Right ventricle myocardium superior (tissue), 1 donor: ENCODE results near the gene PYROXD2. TPM values are rescaled to one million over a fixed set of nuclear protein-coding genes. Genes with fewer than 3 reads are reported as not detected.

Source experiments
- ATAC-seq: fragments of 200-7000 bp; cut with Tn5 transposase; one replicate; pipeline ENCODE4 v1.9.1; 2020; ENCODE audit warnings: mild to moderate bottlenecking; ENCODE audit not compliant: poor library complexity
- DNase-seq: peaks from one replicate; pipeline ENCODE4 v3.0.0-alpha.2; 2020
- intact Hi-C: fragments of 100-400 bp; cut with DNase I; formaldehyde crosslinking; loops from one replicate; pipeline ENCODE4 v1.11.2; 2022
- total RNA-seq: library from RNA; stranded (reverse); fragmentation: NEBNext Ultra II Directional; extraction: Animal tissue kit (Norgen Biotek cat#: 25700); gene quantifications from one replicate; pipeline ENCODE4 v1.2.1, GENCODE V29; 2021
- donor health status: DM: no; HTN: yes; CAD: no; lungs with severe emphysema.

Gene PYROXD2
- total RNA-seq, 1 donor from 2014 or later: 8.4 TPM

GRCh38 chr10:98418665-98419468, 3.9 kb upstream of the PYROXD2 start:
- intact Hi-C loops: no loop called here
- no peak for ATAC-seq
- DNase-seq: no peak

DNA sequence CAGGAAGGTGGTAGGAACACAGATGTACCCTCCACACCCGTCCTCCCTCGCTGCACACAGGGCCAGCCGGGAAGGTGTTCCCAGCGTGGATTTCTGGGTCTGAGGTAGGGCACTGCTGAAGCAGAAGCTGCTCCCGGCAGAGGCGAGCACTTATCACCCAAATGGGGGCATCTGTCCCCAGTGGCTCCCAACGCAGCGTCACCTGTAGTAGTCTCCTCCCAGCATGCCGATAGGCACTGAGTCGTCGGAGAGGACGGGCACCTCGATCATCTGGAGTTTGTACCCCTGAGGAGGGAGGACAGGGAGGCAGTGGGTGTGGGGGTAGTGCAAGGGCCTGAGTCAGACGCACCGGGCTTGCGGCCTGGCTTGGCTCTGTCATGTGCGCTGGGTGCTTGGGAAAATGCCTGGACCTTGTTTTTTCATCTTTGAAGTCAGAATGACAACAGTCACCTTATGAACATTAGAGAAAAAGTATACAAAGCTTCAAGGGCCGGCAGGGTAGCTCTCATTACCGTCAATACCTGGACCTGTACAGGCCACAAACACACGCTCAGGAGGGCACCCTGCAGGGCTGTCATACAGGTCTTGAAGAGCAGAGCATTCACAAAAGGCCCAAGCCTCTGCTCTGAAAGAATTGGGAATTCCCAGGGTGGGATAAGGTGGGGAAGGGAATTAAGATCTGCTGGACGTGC, 3.1 kb upstream of the PYROXD2 start:
- DNase-seq: no peak
- intact Hi-C loops: no loop called here
- ATAC-seq: no peak

DNA sequence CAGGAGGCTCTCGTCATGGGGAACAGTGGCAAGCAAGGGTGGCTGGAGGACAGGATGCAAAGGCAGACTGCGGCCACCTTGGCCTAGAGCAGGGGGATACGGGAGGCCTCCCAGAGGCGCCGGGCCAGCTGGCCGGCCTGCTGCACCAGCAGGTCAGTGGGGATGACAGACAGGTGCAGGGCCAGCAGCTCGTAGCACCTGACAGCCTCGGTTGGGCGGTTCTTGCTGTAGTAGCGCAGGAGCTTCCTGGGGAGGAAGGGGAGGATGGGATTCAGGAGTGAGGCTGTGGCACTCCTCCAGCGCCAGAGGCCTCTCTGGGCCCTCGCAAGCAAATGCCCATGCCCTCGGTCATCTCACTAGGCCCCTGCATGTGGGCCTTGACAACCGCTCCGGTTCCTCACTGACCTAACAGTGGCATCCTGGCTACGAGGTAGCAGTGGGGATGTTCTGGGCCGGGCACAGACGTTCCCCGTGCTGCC, 2.5 kb upstream of the PYROXD2 start:
- no peak for DNase-seq
- ATAC-seq: no peak
- intact Hi-C loops: no loop called here

DNA sequence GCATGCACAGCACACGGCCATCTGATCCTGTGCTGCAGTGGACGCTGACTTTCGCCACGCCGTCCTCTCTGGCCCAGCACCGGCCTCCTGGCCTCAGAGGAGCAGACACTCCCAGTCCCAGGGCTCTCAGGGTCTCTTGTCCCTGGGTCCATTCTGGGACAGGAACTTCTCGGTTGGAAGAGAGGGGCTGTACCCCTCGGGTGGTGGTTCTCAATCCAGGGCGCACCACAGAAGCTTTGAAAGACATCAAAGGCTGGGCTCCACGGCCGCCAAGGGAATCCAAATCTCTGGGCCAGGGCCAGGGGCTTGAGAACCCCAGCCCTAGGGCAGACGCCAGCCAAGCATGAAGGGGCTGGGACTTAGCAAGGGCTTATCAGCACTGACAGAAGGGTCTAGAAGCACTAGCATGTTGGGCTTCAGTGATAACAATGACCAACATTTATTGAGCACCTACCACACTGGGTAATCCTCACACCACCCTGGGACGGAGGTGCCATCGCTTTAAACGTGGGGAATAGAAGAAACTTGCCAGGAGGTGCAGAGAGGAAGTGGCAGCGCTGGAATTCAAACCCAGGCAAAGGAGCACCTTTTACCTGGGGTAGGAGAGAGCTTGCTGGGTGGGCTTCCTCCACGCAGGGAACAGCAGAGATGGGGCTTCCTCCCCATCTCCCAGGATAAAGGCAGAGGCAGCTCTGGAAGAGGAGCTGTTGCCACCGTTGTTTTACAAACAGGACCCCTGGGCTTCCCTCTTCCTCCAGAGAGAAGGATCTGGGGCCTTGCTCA, 1.8 kb upstream of the PYROXD2 start:
- no peak for ATAC-seq
- intact Hi-C loops: no loop called here
- no peak for DNase-seq

DNA sequence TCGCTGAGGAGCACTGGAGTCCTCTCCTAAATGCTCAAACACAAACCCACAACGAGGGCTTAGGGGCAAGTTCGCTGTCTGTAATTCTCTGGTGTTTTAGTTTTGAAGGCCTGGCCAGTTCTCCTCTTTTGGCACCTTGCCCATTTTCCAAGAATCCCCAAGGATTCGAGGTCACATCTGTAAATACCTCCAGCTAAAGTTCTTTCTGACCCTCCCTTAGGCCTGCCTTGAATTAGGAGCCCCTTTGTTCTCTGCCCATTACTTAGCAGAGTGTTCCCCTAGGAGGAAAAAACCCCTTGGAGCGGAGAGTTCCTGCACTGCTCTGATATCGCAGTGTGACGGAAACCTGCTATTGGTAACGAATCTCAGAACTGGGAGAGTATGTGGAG, 743 bp upstream of the PYROXD2 start:
- no peak for DNase-seq
- ATAC-seq: no peak

DNA sequence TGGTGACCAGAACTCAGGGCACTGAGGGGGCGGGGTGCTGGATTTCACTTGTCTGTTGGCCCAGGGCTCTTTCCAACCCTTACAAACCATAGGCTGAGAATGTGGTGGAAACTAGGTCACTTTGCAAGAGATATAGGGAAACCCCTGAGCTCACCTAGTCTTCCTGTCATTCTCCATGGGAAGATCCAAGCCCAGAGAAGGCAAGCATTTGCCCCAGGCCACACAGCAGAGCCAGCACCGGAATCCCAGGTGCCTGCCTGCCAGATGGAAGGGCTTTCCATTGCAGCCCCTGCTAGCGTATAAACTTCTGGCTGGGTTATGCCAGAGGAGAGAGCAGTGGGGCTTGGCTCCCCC, 427 bp downstream of the PYROXD2 start:
- DNase-seq (no peak), ATAC-seq (peak; percentile 3)
- intact Hi-C loops: no loop called here

More for the DNA sequence above, 743 bp upstream of the PYROXD2 start:
- intact Hi-C loops: no loop called here

DNA sequence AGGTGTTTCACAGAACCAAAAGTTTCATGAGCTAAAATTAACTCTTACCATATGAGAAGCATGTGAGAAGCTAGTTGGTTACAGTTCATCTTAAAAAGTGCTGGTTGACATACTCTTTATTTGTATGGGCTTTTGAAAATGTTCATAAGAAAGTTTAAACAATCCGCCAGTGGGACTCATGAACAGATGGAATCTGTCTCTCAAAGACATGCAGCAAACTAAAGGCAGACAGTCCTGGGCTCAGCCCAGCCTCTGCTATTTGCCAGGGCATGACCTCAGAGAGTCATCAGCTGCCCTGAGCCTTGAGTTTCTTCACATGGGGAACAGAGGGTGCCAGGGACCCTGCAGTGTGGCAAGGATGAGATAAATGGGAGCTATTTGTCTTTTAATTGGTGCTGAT, 3.2 kb downstream of the PYROXD2 start:
- no peak for DNase-seq
- intact Hi-C loops: no loop called here
- no peak for ATAC-seq

DNA sequence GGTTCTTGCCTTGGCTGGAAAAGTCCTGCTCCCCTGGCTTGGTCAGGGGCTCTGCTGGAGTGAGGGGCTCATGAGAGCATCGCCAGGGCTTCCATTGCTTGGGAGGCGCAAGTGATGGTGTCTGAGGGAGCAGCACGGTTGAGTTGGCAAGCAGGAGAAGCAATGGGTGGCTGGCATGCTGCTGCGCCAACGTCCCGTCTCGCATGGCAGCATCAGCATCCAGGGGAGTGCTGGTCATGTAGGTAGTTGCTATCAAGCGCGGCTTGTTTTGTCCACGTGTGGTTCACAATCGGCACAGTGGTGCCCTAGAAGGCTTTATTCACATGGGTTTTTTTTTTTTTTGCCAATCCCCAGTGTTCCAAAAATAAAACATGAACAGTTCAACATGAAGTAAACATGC, 3.8 kb downstream of the PYROXD2 start:
- DNase-seq (no peak), ATAC-seq (no peak)
- intact Hi-C loops: no loop called here

DNA sequence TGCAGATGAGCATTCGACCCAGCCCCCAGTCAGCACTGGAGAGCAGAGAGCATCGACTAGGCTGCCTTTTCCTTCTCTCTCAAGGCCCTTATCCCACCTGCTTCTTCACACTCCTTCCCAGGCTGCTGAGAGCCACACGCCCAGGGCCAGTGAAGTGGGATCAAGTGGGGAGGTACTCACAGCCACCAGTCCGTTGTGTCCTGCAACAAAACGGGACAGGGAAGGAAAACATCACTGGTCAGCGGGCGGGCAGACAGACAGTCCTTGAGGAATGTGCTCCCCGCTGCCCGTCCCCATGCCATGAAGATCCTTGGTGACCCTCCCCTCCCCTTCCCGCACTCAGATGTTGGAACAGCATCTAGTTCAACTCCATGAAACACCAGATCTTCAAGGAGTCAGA, 4.2 kb downstream of the PYROXD2 start:
- intact Hi-C loops: no loop called here
- no peak for DNase-seq
- ATAC-seq: no peak

- ATAC-seq: no peak
- DNase-seq: no peak
Measured at GRCh38 chr10:98410135-98410743, 4.7 kb downstream of the PYROXD2 start.

DNA sequence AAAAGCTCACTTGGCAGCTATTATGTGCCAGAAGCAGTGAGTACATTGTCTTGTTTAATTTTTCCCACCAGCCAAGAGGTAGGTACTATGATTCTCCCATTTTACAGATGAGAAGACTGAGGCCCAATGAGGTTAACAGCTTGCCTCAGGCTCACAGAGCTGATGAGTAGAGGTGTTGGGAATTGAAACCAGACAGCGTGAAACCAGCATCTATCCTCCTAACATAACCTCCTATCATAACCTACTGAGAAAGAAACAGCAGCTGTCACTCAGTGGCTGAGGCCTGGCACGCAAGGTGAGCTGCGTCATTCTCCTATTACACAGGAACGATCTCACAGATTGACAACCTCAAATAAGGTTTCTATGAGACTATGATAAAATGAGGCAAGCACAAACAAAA, 6.2 kb downstream of the PYROXD2 start:
- ATAC-seq (no peak), DNase-seq (no peak)
- intact Hi-C loops: no loop called here

More at GRCh38 chr10:98410135-98410743, 4.7 kb downstream of the PYROXD2 start:
- intact Hi-C loops: no loop called here

- intact Hi-C loops: no loop called here
- DNase-seq (no peak), ATAC-seq (no peak)
Measured at GRCh38 chr10:98407744-98408241, 7.2 kb downstream of the PYROXD2 start.

GRCh38 chr10:98407017-98407743, 7.8 kb downstream of the PYROXD2 start:
- ATAC-seq: peak; percentile 69
- DNase-seq: no peak

DNA sequence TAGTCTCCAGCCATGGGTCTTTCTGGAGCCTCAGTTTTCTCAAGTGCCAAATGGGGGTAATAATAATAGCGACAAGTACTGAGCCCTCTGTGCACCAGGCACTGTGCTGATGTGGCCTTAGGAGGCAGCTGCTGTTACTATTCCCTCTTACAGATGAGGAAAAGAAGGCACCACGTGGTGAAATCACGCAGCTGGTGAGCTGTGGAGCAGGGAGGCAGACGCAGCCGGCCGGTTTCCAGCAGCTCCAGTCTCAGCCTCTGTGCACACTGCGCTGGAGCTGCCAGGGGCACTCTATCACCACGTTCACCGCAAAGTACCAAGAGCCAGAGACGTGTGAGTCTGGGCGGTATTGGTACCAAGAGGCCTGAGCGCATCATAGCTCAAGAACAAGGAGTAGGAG, 9.6 kb downstream of the PYROXD2 start:
- ATAC-seq (no peak), DNase-seq (no peak)

More at GRCh38 chr10:98407017-98407743, 7.8 kb downstream of the PYROXD2 start:
- intact Hi-C loops: no loop called here

GRCh38 chr10:98404571-98405359, 10.2 kb downstream of the PYROXD2 start:
- DNase-seq (no peak), ATAC-seq (no peak)
- intact Hi-C loops: no loop called here

More for the DNA sequence above, 9.6 kb downstream of the PYROXD2 start:
- intact Hi-C loops: no loop called here

DNA sequence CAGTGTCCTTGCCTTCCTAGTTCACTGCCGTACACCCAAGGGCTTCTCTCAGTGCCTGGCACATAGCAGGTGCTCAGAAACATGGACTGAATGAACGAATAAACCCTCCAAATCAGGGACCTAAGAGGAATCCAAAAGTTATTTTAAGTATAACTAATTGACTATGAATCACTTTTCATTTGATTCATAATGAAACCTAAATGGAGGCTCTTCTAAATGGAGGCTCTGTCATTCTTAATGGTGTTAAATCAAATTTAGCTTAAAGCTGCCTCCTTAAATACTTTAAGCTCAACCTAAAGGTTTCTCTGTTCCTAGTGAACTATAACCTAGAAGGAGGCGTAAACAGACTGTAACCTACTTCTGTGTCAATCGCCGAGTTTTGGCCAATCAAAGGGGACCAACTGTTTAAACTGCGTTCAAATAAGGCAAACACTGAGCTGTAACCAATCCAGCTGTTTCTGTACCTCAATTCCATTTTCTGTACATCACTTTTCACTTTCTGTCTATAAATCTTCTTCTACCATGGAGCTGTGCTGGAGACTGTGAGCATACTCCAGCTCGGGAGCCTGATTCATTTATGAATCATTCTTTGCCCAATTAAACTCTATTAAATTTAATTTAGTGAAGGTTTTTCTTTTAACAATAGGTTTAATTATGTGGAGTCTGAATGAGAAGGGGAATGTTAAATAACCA, 11.0 kb downstream of the PYROXD2 start:
- intact Hi-C loops: no loop called here
- DNase-seq (no peak), ATAC-seq (no peak)
